ENCODE data around the gene MEIKIN. TPM values are rescaled to one million over a fixed set of nuclear protein-coding genes. Genes with fewer than 3 reads are reported as not detected.

Gene MEIKIN
- total RNA-seq, 1 donor from 2014 or later, result not detected

DNA sequence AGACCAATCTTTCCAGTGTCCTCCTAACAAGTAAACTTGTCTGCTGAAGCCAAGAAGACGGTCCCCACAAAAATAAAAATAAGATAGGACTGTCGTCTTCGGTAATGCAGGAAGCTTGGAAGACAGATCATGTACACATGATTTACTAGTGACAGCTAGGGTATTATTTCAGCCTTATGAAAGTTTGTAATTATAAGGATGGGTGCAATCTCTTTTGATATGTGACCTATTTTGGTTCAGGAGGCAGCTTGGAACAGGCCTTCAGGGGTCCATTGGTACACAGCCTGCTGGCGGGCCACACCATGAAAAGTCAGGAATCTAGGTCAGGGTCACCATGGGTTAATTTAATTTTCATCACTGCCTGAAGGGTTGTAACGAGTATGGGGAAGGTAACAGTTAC is 13.7 kb upstream of the MEIKIN start:
- no peaks in the 10 kb centered on the region for H3K4me1 Mint-ChIP-seq
- H3K36me3 Mint-ChIP-seq, result no peaks in the 10 kb centered on the region
- DNase-seq (ENCODE audit: low spot score in 2 of 2, unreplicated experiment in 2 of 2), result no peak
- peaks cover 15% of the 10 kb centered on the region for H3K27me3 Mint-ChIP-seq (ENCODE audit: low read depth)
- H3K4me3 Mint-ChIP-seq, result no peak overlapping the region
- H3K27ac Mint-ChIP-seq, result no peak overlapping the region
- TF ChIP-seq, protein P1, sequence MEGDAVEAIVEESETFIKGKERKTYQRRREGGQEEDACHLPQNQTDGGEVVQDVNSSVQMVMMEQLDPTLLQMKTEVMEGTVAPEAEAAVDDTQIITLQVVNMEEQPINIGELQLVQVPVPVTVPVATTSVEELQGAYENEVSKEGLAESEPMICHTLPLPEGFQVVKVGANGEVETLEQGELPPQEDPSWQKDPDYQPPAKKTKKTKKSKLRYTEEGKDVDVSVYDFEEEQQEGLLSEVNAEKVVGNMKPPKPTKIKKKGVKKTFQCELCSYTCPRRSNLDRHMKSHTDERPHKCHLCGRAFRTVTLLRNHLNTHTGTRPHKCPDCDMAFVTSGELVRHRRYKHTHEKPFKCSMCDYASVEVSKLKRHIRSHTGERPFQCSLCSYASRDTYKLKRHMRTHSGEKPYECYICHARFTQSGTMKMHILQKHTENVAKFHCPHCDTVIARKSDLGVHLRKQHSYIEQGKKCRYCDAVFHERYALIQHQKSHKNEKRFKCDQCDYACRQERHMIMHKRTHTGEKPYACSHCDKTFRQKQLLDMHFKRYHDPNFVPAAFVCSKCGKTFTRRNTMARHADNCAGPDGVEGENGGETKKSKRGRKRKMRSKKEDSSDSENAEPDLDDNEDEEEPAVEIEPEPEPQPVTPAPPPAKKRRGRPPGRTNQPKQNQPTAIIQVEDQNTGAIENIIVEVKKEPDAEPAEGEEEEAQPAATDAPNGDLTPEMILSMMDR (IDR thresholded peaks at IDR 0.05; ENCODE audit: unreplicated experiment), result no peak
- H3K9me3 Mint-ChIP-seq, result no peaks in the 10 kb centered on the region

DNA sequence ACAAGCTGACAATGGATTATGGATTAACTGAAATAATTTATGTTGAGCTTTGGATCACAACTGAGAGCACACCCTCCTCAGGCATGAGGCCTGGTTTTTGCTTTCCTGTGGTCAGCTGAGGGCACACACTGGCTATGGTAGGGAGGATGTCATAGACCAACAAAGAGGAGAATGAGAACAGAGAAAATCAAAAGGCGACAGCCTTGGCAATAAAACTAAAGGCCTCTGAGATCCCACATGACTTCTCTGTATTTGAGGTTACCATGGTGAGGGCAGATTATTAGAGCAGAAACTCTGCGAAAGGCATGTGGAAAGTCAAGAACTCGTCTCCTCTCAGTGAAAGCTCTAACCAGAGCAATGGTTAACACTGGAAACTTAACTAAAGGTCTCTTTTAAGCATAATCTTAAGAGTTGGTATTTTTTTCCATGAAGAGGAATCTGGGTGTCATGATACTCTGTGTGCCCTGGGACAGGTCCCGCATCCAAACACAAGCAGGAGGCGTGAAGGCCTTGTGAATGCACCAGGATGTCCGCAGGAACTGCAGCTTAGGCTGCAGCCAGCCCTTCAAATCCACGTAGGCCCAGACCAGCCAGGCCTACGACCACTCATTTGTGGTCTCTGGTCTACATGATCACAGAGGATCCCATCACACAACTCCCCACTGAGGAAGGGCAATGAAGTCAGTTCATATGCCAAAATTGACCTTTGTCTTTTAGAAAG is 12.4 kb upstream of the MEIKIN start:
- DNase-seq (ENCODE audit: low spot score in 2 of 2, unreplicated experiment in 2 of 2), result no peak
- Mint-ChIP-seq H3K9me3 (no peaks in the 10 kb centered on the region), H3K27me3 (ENCODE audit: low read depth) (peaks cover 8% of the 10 kb centered on the region), H3K27ac (no peak overlapping the region), H3K4me1 (no peaks in the 10 kb centered on the region), H3K4me3 (no peak overlapping the region), H3K36me3 (no peaks in the 10 kb centered on the region)
- TF ChIP-seq, protein P1 (IDR thresholded peaks at IDR 0.05; ENCODE audit: unreplicated experiment), result no peak

DNA sequence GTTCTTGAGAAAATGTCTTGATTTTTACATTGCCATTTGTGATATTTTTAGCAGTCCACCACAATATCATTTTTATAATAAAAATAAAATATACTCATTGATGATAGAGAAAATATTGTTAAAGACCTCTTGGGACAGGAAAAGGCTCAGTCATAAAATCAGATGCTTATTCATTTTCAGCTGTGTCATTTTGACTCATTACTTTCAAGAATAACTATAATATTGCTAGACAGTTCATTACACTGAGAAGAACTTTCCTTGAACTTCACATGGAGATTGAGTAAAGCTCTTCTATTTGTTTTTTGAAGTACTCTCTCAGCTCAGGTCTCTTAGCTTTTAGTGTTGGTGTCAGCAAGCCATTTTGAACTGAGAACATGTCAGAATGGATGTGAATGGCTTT is 8.5 kb upstream of the MEIKIN start:
- Mint-ChIP-seq H3K9me3 (no peaks in the 10 kb centered on the region), H3K4me3 (no peak overlapping the region), H3K27me3 (ENCODE audit: low read depth) (peaks cover 9% of the 10 kb centered on the region), H3K4me1 (peaks cover 3% of the 10 kb centered on the region), H3K27ac (no peak overlapping the region), H3K36me3 (no peaks in the 10 kb centered on the region)
- TF ChIP-seq, protein P1 (IDR thresholded peaks at IDR 0.05; ENCODE audit: unreplicated experiment), result no peak
- DNase-seq (ENCODE audit: low spot score in 2 of 2, unreplicated experiment in 2 of 2), result no peak

DNA sequence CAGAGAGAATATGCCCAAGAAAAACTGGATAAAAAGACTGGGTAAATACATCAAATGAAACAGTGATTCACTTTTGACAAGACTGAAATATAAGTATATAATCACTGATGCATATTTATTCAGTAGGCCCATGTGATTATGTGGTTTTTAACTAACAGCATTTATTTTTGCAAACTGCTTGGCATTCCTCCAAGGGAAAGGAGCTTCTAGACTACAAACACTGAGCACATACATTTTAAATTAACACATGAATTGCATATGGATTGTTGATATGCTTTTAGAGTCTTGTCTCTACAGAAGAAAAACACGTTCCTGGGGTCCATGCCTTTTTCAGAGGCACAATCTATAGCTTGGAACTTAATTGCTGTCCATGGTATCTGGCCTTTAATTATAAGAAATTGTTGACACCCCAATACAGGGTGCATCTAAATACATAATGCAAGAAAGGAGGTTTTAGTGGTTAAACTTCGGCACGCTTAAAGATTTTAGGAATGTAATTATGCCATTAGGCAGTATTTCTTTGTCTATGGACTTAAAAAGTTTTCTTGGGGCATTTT is 6.9 kb upstream of the MEIKIN start:
- no peaks in the 10 kb centered on the region for H3K9me3 Mint-ChIP-seq
- peaks cover 11% of the 10 kb centered on the region for H3K27me3 Mint-ChIP-seq (ENCODE audit: low read depth)
- H3K27ac Mint-ChIP-seq, result no peak overlapping the region
- TF ChIP-seq, protein P1 (IDR thresholded peaks at IDR 0.05; ENCODE audit: unreplicated experiment), result no peak
- H3K36me3 Mint-ChIP-seq, result no peaks in the 10 kb centered on the region
- H3K4me3 Mint-ChIP-seq, result no peak overlapping the region
- H3K4me1 Mint-ChIP-seq, result peaks cover 3% of the 10 kb centered on the region
- DNase-seq (ENCODE audit: low spot score in 2 of 2, unreplicated experiment in 2 of 2), result no peak

DNA sequence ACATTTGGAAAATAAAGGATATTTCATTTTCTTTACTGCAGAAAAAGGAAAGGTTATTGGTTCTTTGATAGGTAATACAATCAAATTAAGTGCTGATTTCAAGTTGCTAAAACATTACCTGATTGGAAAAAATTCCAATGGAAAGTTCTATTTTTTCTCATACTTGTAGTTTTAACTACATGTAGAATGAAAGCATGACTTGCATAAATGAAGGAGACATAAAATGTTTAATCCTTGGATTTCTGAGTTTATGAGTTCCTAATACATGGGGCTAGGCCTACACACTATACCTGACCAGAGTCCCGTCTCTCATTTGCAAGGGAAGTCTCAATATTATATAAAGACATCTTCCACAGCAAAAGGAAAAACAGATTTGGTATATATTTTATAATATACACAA is 5.2 kb upstream of the MEIKIN start:
- Mint-ChIP-seq H3K9me3 (no peaks in the 10 kb centered on the region), H3K4me1 (peaks cover 3% of the 10 kb centered on the region), H3K4me3 (no peak overlapping the region), H3K36me3 (no peaks in the 10 kb centered on the region), H3K27ac (no peak overlapping the region), H3K27me3 (ENCODE audit: low read depth) (peaks cover 11% of the 10 kb centered on the region)
- DNase-seq (ENCODE audit: low spot score in 2 of 2, unreplicated experiment in 2 of 2), result no peak
- TF ChIP-seq, protein P1 (IDR thresholded peaks at IDR 0.05; ENCODE audit: unreplicated experiment), result no peak

Measured in mesothelial cell of epicardium (in vitro differentiated cells).